ENCODE results near the gene MDM2. TPM values are rescaled to one million over a fixed set of nuclear protein-coding genes. Genes with fewer than 3 reads are reported as not detected.

MDM2 gene
- total RNA-seq, 2 experiments from 2014 or later: 143 to 318 TPM

DNA sequence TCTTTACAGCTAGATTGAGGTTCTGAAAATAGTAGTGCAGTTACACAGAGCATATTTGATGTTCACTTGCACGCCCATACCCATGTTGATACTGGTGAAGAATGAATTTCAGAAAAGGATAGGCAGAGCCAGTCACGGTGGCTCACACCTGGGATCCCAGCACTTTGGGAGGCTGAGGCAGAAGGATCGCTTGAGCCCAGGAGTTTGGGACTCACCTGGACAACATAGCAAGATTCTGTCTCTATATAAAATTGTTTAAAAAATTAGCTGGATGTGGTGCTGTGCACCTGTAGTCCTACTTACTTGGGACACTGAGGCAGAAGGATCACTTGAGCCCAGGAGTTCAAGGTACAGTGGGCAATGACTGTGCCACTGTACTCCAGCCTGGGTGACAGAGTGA is 56.6 kb downstream of the MDM2 start:
- POLR2A ChIA-PET: no interaction called here
- no peak overlapping the region for H3K4me2 ChIP-seq (ENCODE audit: low read length)
- no peak overlapping the region for H3K4me3 ChIP-seq (ENCODE audit: low read depth, low read length, poor library complexity, severe bottlenecking)
- no peaks in the 10 kb centered on the region for H3K36me3 ChIP-seq (ENCODE audit: insufficient read depth, low read length)
- CTCF ChIA-PET (ENCODE audit: unreplicated experiment): no interaction called here
- H3K9me2 ChIP-seq (ENCODE audit: insufficient read depth, low read length): no peaks in the 10 kb centered on the region
- no peak for TF ChIP-seq EZH2phosphoT487 (IDR thresholded peaks at IDR 0.05; ENCODE audit: borderline replicate concordance, low read depth, low read length)
- TF ChIP-seq, protein P1, sequence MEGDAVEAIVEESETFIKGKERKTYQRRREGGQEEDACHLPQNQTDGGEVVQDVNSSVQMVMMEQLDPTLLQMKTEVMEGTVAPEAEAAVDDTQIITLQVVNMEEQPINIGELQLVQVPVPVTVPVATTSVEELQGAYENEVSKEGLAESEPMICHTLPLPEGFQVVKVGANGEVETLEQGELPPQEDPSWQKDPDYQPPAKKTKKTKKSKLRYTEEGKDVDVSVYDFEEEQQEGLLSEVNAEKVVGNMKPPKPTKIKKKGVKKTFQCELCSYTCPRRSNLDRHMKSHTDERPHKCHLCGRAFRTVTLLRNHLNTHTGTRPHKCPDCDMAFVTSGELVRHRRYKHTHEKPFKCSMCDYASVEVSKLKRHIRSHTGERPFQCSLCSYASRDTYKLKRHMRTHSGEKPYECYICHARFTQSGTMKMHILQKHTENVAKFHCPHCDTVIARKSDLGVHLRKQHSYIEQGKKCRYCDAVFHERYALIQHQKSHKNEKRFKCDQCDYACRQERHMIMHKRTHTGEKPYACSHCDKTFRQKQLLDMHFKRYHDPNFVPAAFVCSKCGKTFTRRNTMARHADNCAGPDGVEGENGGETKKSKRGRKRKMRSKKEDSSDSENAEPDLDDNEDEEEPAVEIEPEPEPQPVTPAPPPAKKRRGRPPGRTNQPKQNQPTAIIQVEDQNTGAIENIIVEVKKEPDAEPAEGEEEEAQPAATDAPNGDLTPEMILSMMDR (conservative IDR thresholded peaks at IDR 0.05; ENCODE audit: low read length): no peak
- no peaks in the 10 kb centered on the region for H3K9me3 ChIP-seq (ENCODE audit: low read length)
- intact Hi-C loops (cut with micrococcal nuclease; ENCODE audit: unreplicated experiment): loop anchor here (1.0 to 5.0 kb wide), 2 partner anchors 206 to 293 kb away; no protein-coding TSS in a partner anchor
- H3K4me1 ChIP-seq (ENCODE audit: insufficient read depth, low read length, poor library complexity, severe bottlenecking): peaks cover 8% of the 10 kb centered on the region
- no peaks in the 10 kb centered on the region for H3K79me2 ChIP-seq (ENCODE audit: insufficient read depth, low read depth, low read length)
- no peak overlapping the region for H2AFZ ChIP-seq (ENCODE audit: low read length)
- no peak overlapping the region for H3K27ac ChIP-seq (ENCODE audit: low read depth, low read length, poor library complexity, severe bottlenecking)
- no TSS peak for BruUV-seq (replicated peaks)
- H4K20me1 ChIP-seq (ENCODE audit: insufficient read depth, low read length): no peaks in the 10 kb centered on the region
- no peak for DNase-seq (ENCODE audit: low spot score)

DNA sequence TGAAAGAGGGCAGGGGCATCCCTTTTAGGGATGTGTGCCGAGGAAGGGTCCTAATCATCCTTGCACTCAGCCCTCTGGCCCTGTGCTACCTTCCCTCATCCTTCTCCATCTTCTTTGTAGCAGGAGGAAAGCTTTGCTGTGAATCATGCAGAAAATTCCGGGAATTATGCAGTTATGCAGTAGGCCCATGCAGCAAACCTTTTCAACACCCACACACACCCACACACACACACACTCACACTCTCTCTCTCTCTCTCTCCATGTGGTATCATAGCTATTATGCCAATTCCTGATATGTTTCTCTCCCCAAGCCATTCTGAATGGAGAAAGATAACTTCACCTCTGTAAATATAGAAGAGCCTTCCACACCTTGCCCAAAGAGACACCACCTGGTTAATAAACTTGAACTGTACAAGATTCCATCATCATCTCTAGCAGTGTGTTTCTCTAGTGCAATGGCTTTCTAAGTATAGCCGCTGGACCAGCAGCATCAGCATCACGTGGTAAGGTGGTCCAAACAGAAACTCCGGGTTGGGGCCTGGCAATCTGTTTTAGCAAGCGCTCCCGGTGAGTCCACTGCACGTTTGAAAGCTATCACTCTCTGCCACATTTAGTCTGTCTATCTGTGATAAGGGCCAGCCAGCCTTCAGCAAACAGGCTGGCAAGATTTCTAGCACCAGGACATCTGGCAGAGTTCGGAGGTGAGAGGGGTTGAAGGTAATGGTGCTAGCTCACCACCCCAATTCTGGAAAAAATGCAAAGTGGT is 57.6 kb downstream of the MDM2 start:
- Histone ChIP-seq H3K4me2 (ENCODE audit: low read length) (no peak overlapping the region), H3K4me1 (ENCODE audit: insufficient read depth, low read length, poor library complexity, severe bottlenecking) (peaks cover 8% of the 10 kb centered on the region), H3K27ac (ENCODE audit: low read depth, low read length, poor library complexity, severe bottlenecking) (no peak overlapping the region), H3K36me3 (ENCODE audit: insufficient read depth, low read length) (no peaks in the 10 kb centered on the region), H3K9me3 (ENCODE audit: low read length) (no peaks in the 10 kb centered on the region), H3K4me3 (ENCODE audit: low read depth, low read length, poor library complexity, severe bottlenecking) (no peak overlapping the region), H4K20me1 (ENCODE audit: insufficient read depth, low read length) (no peaks in the 10 kb centered on the region), H2AFZ (ENCODE audit: low read length) (no peak overlapping the region), H3K9me2 (ENCODE audit: insufficient read depth, low read length) (no peaks in the 10 kb centered on the region), H3K79me2 (ENCODE audit: insufficient read depth, low read depth, low read length) (no peaks in the 10 kb centered on the region)
- TF ChIP-seq, protein P1 (conservative IDR thresholded peaks at IDR 0.05; ENCODE audit: low read length): no peak
- TF ChIP-seq EZH2phosphoT487 (IDR thresholded peaks at IDR 0.05; ENCODE audit: borderline replicate concordance, low read depth, low read length): no peak
- intact Hi-C loops (cut with micrococcal nuclease; ENCODE audit: unreplicated experiment): loop anchor here (5.0 kb wide), 1 partner anchor 292 kb away; no protein-coding TSS in a partner anchor
- ChIA-PET POLR2A (interaction anchor here (0.7 kb wide), 1 partner anchor 204 kb away, joined by 3 read pairs; no protein-coding TSS in a partner anchor), CTCF (ENCODE audit: unreplicated experiment) (no interaction called here)
- DNase-seq (ENCODE audit: low spot score): no peak
- BruUV-seq (replicated peaks): no TSS peak

DNA sequence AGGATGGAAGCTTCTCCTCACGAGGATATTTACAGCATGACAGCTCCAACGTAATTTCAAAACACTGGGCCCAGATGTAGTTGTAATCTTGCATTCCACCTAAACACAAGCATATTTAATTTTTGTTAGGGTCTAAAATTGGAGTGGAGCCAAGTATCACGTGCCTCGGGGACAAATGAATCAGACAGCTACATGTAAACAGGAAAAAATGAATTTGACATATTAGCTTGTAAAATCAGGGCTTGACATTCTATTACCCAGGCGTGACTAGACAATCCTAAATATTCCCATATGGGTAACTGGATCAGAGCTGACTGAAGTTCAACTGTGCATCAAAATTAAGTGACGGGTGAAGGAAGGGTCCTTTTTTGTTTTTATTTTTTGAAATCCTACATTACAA is 59.0 kb downstream of the MDM2 start:
- ChIA-PET CTCF (ENCODE audit: unreplicated experiment) (interaction anchor here (0.7 to 0.9 kb wide), 2 partner anchors 44 to 237 kb away, joined by 3 read pairs; no protein-coding TSS in a partner anchor), POLR2A (interaction anchor here (0.8 to 1.7 kb wide), 4 partner anchors 17 to 208 kb away, joined by 3 to 5 read pairs (median 4); no protein-coding TSS in a partner anchor)
- intact Hi-C loops (cut with micrococcal nuclease; ENCODE audit: unreplicated experiment): loop anchor here (5.0 kb wide), 1 partner anchor 290 kb away; no protein-coding TSS in a partner anchor
- H4K20me1 ChIP-seq (ENCODE audit: insufficient read depth, low read length): no peaks in the 10 kb centered on the region
- DNase-seq (ENCODE audit: low spot score): no peak
- BruUV-seq (replicated peaks): no TSS peak
- H2AFZ ChIP-seq (ENCODE audit: low read length): no peak overlapping the region
- no peaks in the 10 kb centered on the region for H3K36me3 ChIP-seq (ENCODE audit: insufficient read depth, low read length)
- peaks cover 19% of the 10 kb centered on the region for H3K4me1 ChIP-seq (ENCODE audit: insufficient read depth, low read length, poor library complexity, severe bottlenecking)
- no peak overlapping the region for H3K4me2 ChIP-seq (ENCODE audit: low read length)
- no peaks in the 10 kb centered on the region for H3K79me2 ChIP-seq (ENCODE audit: insufficient read depth, low read depth, low read length)
- H3K4me3 ChIP-seq (ENCODE audit: low read depth, low read length, poor library complexity, severe bottlenecking): no peak overlapping the region
- TF ChIP-seq, protein P1 (conservative IDR thresholded peaks at IDR 0.05; ENCODE audit: low read length): no peak
- no peak for TF ChIP-seq EZH2phosphoT487 (IDR thresholded peaks at IDR 0.05; ENCODE audit: borderline replicate concordance, low read depth, low read length)
- no peaks in the 10 kb centered on the region for H3K9me2 ChIP-seq (ENCODE audit: insufficient read depth, low read length)
- no peak overlapping the region for H3K27ac ChIP-seq (ENCODE audit: low read depth, low read length, poor library complexity, severe bottlenecking)
- no peaks in the 10 kb centered on the region for H3K9me3 ChIP-seq (ENCODE audit: low read length)

Data from OCI-LY7 (cell line).